Activated T-helper 2 cell treated with anti-CD3 and anti-CD28 coated beads, Interferon-gamma antibody, Interleukin-2, Interleukin-4, amounts not matched to agents 10 μg/mL and 5 μg/mL and 100 μg/mL, durations not matched to agents 14 hours and 24 hours and 36 hours (primary cell): Measurements from ENCODE around the gene ABCC11. TPM values are rescaled to one million over a fixed set of nuclear protein-coding genes. Genes with fewer than 3 reads are reported as not detected.

Experiments used
- DNase-seq: peaks from one replicate; pipeline ENCODE4 v3.0.0; 2021; ENCODE audit warnings: low spot score
- H3K27ac Mint-ChIP-seq: one replicate; pipeline ENCODE4 v1.8.0; 2021; ENCODE audit warnings: mixed read lengths
- H3K27me3 Mint-ChIP-seq: one replicate; pipeline ENCODE4 v1.8.0; 2021; ENCODE audit warnings: low read depth, mixed read lengths
- H3K36me3 Mint-ChIP-seq: one replicate; pipeline ENCODE4 v1.8.0; 2021; ENCODE audit warnings: low read depth, mixed read lengths
- H3K4me1 Mint-ChIP-seq: one replicate; pipeline ENCODE4 v1.8.0; 2021; ENCODE audit warnings: low read depth, mixed read lengths
- H3K4me3 Mint-ChIP-seq: one replicate; pipeline ENCODE4 v1.8.0; 2021; ENCODE audit warnings: low read depth, mild to moderate bottlenecking, moderate library complexity, mixed read lengths
- H3K9me3 Mint-ChIP-seq: one replicate; pipeline ENCODE4 v1.8.0; 2021; ENCODE audit warnings: mixed read lengths
- intact Hi-C: fragments of 100-400 bp; cut with micrococcal nuclease; formaldehyde crosslinking; loops from one replicate; pipeline ENCODE4 v1.15.1; 2023
- total RNA-seq: library from RNA; stranded (reverse); gene quantifications from 2 replicates; pipeline ENCODE4 v1.2.3, GENCODE V29; 2022

The ABCC11 gene
- total RNA-seq, 1 donor from 2014 or later = 0.09 TPM

- intact Hi-C loops = loop anchor here (10.0 kb wide), 1 partner anchor 411 kb away; no protein-coding TSS in a partner anchor
- DNase-seq = no peak
- H3K27ac Mint-ChIP-seq = no peak overlapping the region
- no peak overlapping the region for H3K4me3 Mint-ChIP-seq
- peaks cover 9% of the 10 kb centered on the region for H3K27me3 Mint-ChIP-seq
- H3K36me3 Mint-ChIP-seq = no peaks in the 10 kb centered on the region
- H3K9me3 Mint-ChIP-seq = no peaks in the 10 kb centered on the region
- peaks cover 17% of the 10 kb centered on the region for H3K4me1 Mint-ChIP-seq
Measured at GRCh38 chr16:48125888-48126287, 121.5 kb downstream of the ABCC11 start.

GRCh38 chr16:48124266-48124665, 123.1 kb downstream of the ABCC11 start:
- H3K4me3 Mint-ChIP-seq = no peak overlapping the region
- H3K4me1 Mint-ChIP-seq = peaks cover 17% of the 10 kb centered on the region
- no peaks in the 10 kb centered on the region for H3K36me3 Mint-ChIP-seq
- no peak overlapping the region for H3K27ac Mint-ChIP-seq
- intact Hi-C loops = loop anchor here (10.0 kb wide), 1 partner anchor 409 kb away; no protein-coding TSS in a partner anchor
- DNase-seq = no peak
- H3K9me3 Mint-ChIP-seq = no peaks in the 10 kb centered on the region
- peaks cover 8% of the 10 kb centered on the region for H3K27me3 Mint-ChIP-seq

- peaks cover 20% of the 10 kb centered on the region for H3K4me1 Mint-ChIP-seq
- no peaks in the 10 kb centered on the region for H3K36me3 Mint-ChIP-seq
- DNase-seq = no peak
- no peaks in the 10 kb centered on the region for H3K9me3 Mint-ChIP-seq
- intact Hi-C loops = loop anchor here (2.0 to 10.0 kb wide), 2 partner anchors 36 to 408 kb away; no protein-coding TSS in a partner anchor
- peak overlapping the region; percentile 64 for H3K27ac Mint-ChIP-seq
- H3K4me3 Mint-ChIP-seq = no peak overlapping the region
- peaks cover 6% of the 10 kb centered on the region for H3K27me3 Mint-ChIP-seq
Measured at GRCh38 chr16:48123104-48123788, 124.1 kb downstream of the ABCC11 start.

- H3K9me3 Mint-ChIP-seq = no peaks in the 10 kb centered on the region
- DNase-seq = no peak
- intact Hi-C loops = loop anchor here (10.0 kb wide), 1 partner anchor 406 kb away; no protein-coding TSS in a partner anchor
- peaks cover 20% of the 10 kb centered on the region for H3K4me1 Mint-ChIP-seq
- H3K4me3 Mint-ChIP-seq = no peak overlapping the region
- no peak overlapping the region for H3K27ac Mint-ChIP-seq
- H3K36me3 Mint-ChIP-seq = no peaks in the 10 kb centered on the region
- H3K27me3 Mint-ChIP-seq = peaks cover 6% of the 10 kb centered on the region
Measured at GRCh38 chr16:48121276-48121675, 126.1 kb downstream of the ABCC11 start.

- H3K36me3 Mint-ChIP-seq = no peaks in the 10 kb centered on the region
- intact Hi-C loops = no loop called here
Measured at GRCh38 chr16:48118841-48119240, 128.5 kb downstream of the ABCC11 start.

GRCh38 chr16:48117217-48118105, 129.9 kb downstream of the ABCC11 start:
- Mint-ChIP-seq H3K27me3 (peaks cover 3% of the 10 kb centered on the region), H3K36me3 (no peaks in the 10 kb centered on the region), H3K4me1 (peaks cover 6% of the 10 kb centered on the region), H3K9me3 (no peaks in the 10 kb centered on the region), H3K27ac (no peak overlapping the region), H3K4me3 (no peak overlapping the region)
- peak; percentile 36 for DNase-seq
- intact Hi-C loops = loop anchor here (2.0 kb wide), 1 partner anchor 977 kb away; no protein-coding TSS in a partner anchor

More at GRCh38 chr16:48118841-48119240, 128.5 kb downstream of the ABCC11 start:
- Mint-ChIP-seq H3K27ac (no peak overlapping the region), H3K9me3 (no peaks in the 10 kb centered on the region), H3K27me3 (peaks cover 3% of the 10 kb centered on the region), H3K4me3 (no peak overlapping the region), H3K4me1 (peaks cover 17% of the 10 kb centered on the region)
- no peak for DNase-seq

Other genes with a start within 250 kb of the ABCC11 start
- gene ABCC12, start 91.5 kb downstream of the ABCC11 start, total RNA-seq = not detected in 2 replicates
- 49.7 and 54.2 TPM in 2 replicates for gene LONP2, start 3.2 kb downstream of the ABCC11 start, total RNA-seq
- 16.2 and 17.0 TPM in 2 replicates for gene SIAH1, start 137.9 kb upstream of the ABCC11 start, total RNA-seq